ENCODE measurements around the gene WNK1. TPM values are rescaled to one million over a fixed set of nuclear protein-coding genes. Genes with fewer than 3 reads are reported as not detected.

WNK1 gene
- total RNA-seq, 1 experiment from 2014 or later: 183 TPM

DNA sequence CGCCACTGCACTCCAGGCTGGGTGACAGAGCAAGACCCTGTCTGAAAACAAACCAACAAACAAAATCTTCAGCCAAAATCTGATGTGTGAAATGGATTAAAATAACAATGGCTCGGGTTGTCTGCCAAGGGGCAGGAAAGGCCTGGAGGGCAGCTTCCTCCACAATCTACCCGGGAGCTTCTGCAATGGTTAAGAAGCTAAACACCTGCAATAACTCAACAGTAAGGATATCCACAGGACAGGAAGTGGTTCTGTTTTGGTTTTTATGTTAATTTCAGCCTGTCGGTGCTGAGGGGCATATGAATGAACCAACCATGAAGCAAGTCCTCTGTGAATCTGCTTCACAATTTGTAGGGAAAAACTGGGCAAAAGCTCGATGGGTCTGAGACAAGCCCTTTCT, 162.7 kb downstream of the WNK1 start:
- Histone ChIP-seq H3K36me3 (ENCODE audit: insufficient read depth, low read length) (peaks cover 47% of the 10 kb centered on the region), H3K27ac (ENCODE audit: low read length) (no peak overlapping the region), H3K9ac (ENCODE audit: low read length) (no peak overlapping the region), H3K9me2 (replicated peaks; ENCODE audit: insufficient read depth, low read length) (no peaks in the 10 kb centered on the region), H4K20me1 (ENCODE audit: insufficient read depth, low read depth, low read length) (no peaks in the 10 kb centered on the region), H3K79me2 (ENCODE audit: low read length) (peaks cover 11% of the 10 kb centered on the region; the same call in 1 of the 2 replicates), H3K4me3 (ENCODE audit: low read length) (no peak overlapping the region), H2AFZ (ENCODE audit: low read length) (no peak overlapping the region), H3K4me2 (ENCODE audit: low read depth, low read length, poor library complexity, severe bottlenecking) (no peak overlapping the region), H3K9me3 (ENCODE audit: low read length) (no peaks in the 10 kb centered on the region), H3K27me3 (ENCODE audit: low read length) (no peaks in the 10 kb centered on the region), H3K4me1 (ENCODE audit: low read length) (peaks cover 5% of the 10 kb centered on the region)
- DNase-seq: no peak

DNA sequence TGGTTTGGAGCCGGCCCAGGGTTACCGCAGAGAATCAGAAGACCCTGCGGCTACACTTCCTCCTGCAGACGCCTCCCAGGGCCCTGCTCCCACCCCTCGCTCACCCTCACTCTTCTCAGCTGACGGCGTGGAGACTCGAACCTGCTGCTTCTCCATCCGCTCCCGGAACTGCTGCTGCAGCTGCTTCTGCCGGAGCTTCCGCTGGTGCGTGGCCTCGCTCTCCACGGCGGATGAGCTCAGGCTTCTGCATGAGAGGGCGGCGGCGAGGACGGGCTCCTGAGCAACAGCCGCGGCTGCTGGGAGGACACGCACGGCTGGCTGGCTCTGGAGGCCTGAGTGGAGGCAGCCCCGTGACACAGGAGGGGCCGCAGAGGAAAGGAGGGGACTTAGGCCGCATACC, 163.9 kb downstream of the WNK1 start:
- Histone ChIP-seq H3K9ac (ENCODE audit: low read length) (no peak overlapping the region), H2AFZ (ENCODE audit: low read length) (no peak overlapping the region), H4K20me1 (ENCODE audit: insufficient read depth, low read depth, low read length) (no peaks in the 10 kb centered on the region), H3K27me3 (ENCODE audit: low read length) (no peaks in the 10 kb centered on the region), H3K9me2 (replicated peaks; ENCODE audit: insufficient read depth, low read length) (no peaks in the 10 kb centered on the region), H3K4me3 (ENCODE audit: low read length) (no peak overlapping the region), H3K9me3 (ENCODE audit: low read length) (no peaks in the 10 kb centered on the region), H3K4me2 (ENCODE audit: low read depth, low read length, poor library complexity, severe bottlenecking) (no peak overlapping the region), H3K36me3 (ENCODE audit: insufficient read depth, low read length) (peaks cover 37% of the 10 kb centered on the region), H3K4me1 (ENCODE audit: low read length) (no peaks in the 10 kb centered on the region), H3K27ac (ENCODE audit: low read length) (no peak overlapping the region), H3K79me2 (ENCODE audit: low read length) (peaks cover 8% of the 10 kb centered on the region; the same call in 1 of the 2 replicates)
- no peak for DNase-seq

DNA sequence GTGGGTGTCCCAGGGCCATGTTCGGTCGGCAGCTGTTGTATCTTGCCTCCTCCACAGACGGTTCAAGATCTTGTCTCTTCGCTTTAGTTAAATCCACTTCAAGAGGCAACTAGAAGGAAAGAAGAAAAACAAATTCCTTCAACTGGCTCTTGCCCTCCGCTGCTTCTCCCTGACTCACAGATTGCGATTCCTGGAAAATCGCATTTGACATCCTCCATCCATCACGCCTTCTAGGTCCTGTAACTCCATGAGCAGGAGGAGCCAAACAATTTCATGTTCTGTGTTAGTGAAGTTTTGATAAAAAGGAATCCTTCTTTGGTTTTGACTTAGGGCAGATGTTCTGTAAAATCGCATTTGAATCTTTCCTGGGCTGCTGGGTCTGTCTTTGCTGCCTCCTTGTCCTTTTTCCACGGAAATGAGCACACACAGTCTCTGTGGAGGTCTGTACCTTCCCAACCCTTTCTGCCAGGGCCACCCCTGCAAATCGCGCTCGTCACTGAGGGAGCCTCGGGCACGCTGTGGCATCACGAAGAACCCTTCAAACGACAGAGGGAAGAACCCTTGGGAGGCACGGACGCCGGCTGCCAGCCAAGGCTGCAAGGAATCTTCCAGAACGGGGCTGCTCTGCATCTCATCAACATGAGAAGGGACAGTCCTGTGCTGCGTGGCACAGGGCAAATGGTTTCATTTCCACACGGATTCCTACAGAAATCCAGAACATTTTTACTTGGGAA, 164.5 kb downstream of the WNK1 start:
- H3K27ac ChIP-seq (ENCODE audit: low read length): no peak overlapping the region
- H3K27me3 ChIP-seq (ENCODE audit: low read length): no peaks in the 10 kb centered on the region
- no peaks in the 10 kb centered on the region for H3K9me2 ChIP-seq (replicated peaks; ENCODE audit: insufficient read depth, low read length)
- no peak overlapping the region for H3K4me2 ChIP-seq (ENCODE audit: low read depth, low read length, poor library complexity, severe bottlenecking)
- H3K4me3 ChIP-seq (ENCODE audit: low read length): no peak overlapping the region
- H3K4me1 ChIP-seq (ENCODE audit: low read length): no peaks in the 10 kb centered on the region
- no peaks in the 10 kb centered on the region for H4K20me1 ChIP-seq (ENCODE audit: insufficient read depth, low read depth, low read length)
- H3K36me3 ChIP-seq (ENCODE audit: insufficient read depth, low read length): peaks cover 32% of the 10 kb centered on the region
- H3K79me2 ChIP-seq (ENCODE audit: low read length): peaks cover 8% of the 10 kb centered on the region; the same call in 1 of the 2 replicates
- no peak overlapping the region for H2AFZ ChIP-seq (ENCODE audit: low read length)
- no peak overlapping the region for H3K9ac ChIP-seq (ENCODE audit: low read length)
- H3K9me3 ChIP-seq (ENCODE audit: low read length): no peaks in the 10 kb centered on the region
- DNase-seq: no peak

DNA sequence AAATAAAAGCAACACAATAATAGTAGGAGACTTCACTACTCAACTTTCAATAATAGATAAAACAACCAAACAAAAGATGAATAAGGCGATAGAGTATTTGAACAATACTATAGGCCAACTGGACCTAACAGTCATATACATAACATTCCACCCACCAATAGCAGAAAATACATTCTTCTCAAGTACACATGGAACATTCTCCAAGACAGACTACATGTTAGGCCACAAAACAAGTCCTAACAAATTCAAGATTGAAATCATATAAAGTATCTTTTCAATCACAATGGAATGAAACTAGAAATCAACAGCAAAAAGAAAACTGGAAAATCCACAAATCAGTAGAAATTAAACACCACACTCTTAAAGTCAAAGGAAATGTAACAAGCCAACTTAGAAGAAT, 168.3 kb downstream of the WNK1 start:
- Histone ChIP-seq H3K79me2 (ENCODE audit: low read length) (peaks cover 4% of the 10 kb centered on the region; the same call in 1 of the 2 replicates), H3K9me3 (ENCODE audit: low read length) (no peaks in the 10 kb centered on the region), H3K9me2 (replicated peaks; ENCODE audit: insufficient read depth, low read length) (no peaks in the 10 kb centered on the region), H2AFZ (ENCODE audit: low read length) (no peak overlapping the region), H3K27me3 (ENCODE audit: low read length) (no peaks in the 10 kb centered on the region), H3K4me1 (ENCODE audit: low read length) (no peaks in the 10 kb centered on the region), H4K20me1 (ENCODE audit: insufficient read depth, low read depth, low read length) (no peaks in the 10 kb centered on the region), H3K4me2 (ENCODE audit: low read depth, low read length, poor library complexity, severe bottlenecking) (no peak overlapping the region), H3K4me3 (ENCODE audit: low read length) (no peak overlapping the region), H3K27ac (ENCODE audit: low read length) (no peak overlapping the region), H3K9ac (ENCODE audit: low read length) (no peak overlapping the region), H3K36me3 (ENCODE audit: insufficient read depth, low read length) (peaks cover 14% of the 10 kb centered on the region)
- no peak for DNase-seq

DNA sequence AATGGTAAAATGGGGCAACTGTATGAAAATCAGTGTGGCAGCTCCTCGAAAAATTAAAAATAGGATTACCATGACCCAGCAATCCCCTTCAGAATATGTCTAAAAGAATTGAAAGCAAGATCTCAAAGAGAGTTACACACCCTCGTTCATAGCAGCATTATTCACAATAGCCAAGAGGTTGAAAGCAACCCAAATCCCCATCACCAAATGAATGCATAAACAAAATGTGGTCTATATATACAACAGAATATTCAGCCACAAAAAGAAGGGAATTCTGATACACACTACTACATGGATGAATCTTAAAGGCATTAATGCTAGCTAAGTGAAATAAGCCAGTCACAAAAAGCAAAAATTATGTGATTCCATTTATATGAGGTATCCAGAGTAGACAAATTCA, 169.9 kb downstream of the WNK1 start:
- peaks cover 4% of the 10 kb centered on the region; the same call in 1 of the 2 replicates for H3K79me2 ChIP-seq (ENCODE audit: low read length)
- no peak overlapping the region for H3K9ac ChIP-seq (ENCODE audit: low read length)
- no peak overlapping the region for H3K27ac ChIP-seq (ENCODE audit: low read length)
- no peak overlapping the region for H3K4me2 ChIP-seq (ENCODE audit: low read depth, low read length, poor library complexity, severe bottlenecking)
- no peaks in the 10 kb centered on the region for H4K20me1 ChIP-seq (ENCODE audit: insufficient read depth, low read depth, low read length)
- no peaks in the 10 kb centered on the region for H3K4me1 ChIP-seq (ENCODE audit: low read length)
- DNase-seq: no peak
- H3K27me3 ChIP-seq (ENCODE audit: low read length): no peaks in the 10 kb centered on the region
- no peaks in the 10 kb centered on the region for H3K9me3 ChIP-seq (ENCODE audit: low read length)
- H3K9me2 ChIP-seq (replicated peaks; ENCODE audit: insufficient read depth, low read length): no peaks in the 10 kb centered on the region
- H3K36me3 ChIP-seq (ENCODE audit: insufficient read depth, low read length): peaks cover 11% of the 10 kb centered on the region
- no peak overlapping the region for H2AFZ ChIP-seq (ENCODE audit: low read length)
- H3K4me3 ChIP-seq (ENCODE audit: low read length): no peak overlapping the region

DNA sequence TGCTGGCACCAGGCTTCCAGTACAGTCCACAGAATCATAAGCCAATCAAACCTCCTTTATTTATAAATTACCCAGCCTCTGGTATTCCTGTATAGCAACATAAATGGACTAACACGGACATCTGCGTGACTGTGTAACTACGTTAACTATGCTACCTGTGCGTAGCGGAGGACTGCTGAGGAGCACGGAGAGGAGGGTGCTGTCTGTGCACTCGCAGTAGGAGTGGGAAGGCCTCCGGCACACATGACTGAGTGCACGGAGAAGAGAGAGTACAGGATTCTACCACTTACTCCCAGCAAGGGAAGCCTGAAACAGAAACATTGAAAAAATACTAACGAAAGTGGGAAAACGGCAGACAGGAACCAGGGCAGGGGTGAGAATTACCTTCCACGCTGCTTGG, 174.3 kb downstream of the WNK1 start:
- Histone ChIP-seq H3K27ac (ENCODE audit: low read length) (no peak overlapping the region), H4K20me1 (ENCODE audit: insufficient read depth, low read depth, low read length) (no peaks in the 10 kb centered on the region), H3K9me3 (ENCODE audit: low read length) (no peaks in the 10 kb centered on the region), H3K4me3 (ENCODE audit: low read length) (no peak overlapping the region), H3K4me1 (ENCODE audit: low read length) (no peaks in the 10 kb centered on the region), H2AFZ (ENCODE audit: low read length) (no peak overlapping the region), H3K9ac (ENCODE audit: low read length) (no peak overlapping the region), H3K9me2 (replicated peaks; ENCODE audit: insufficient read depth, low read length) (no peaks in the 10 kb centered on the region), H3K36me3 (ENCODE audit: insufficient read depth, low read length) (peaks cover 16% of the 10 kb centered on the region; the same call in 1 of the 2 replicates), H3K79me2 (ENCODE audit: low read length) (no peaks in the 10 kb centered on the region), H3K4me2 (ENCODE audit: low read depth, low read length, poor library complexity, severe bottlenecking) (no peak overlapping the region), H3K27me3 (ENCODE audit: low read length) (no peaks in the 10 kb centered on the region)
- no peak for DNase-seq

DNA sequence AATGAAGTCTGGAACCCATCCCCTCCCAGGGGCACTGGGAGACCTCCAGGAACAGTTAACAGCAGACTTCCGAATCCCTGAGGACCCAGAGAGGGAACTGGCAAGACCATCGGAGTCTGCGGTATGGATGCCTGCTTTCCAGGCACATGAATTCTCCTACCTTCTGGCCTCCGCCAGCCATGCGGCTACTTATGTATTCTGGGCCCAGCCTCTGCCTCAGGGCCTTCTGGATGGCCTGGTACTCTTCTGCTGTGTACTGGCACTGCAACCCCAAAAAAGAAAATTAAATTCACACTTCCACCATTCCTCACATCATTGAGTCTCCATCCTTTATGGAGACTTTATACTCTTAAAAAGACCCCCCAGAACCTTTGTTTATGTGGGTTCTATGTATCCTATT, 178.7 kb downstream of the WNK1 start:
- Histone ChIP-seq H3K9me3 (ENCODE audit: low read length) (no peaks in the 10 kb centered on the region), H3K27ac (ENCODE audit: low read length) (no peak overlapping the region), H3K4me1 (ENCODE audit: low read length) (no peaks in the 10 kb centered on the region), H3K4me3 (ENCODE audit: low read length) (no peak overlapping the region), H3K79me2 (ENCODE audit: low read length) (no peaks in the 10 kb centered on the region), H3K36me3 (ENCODE audit: insufficient read depth, low read length) (peaks cover 14% of the 10 kb centered on the region; the same call in 1 of the 2 replicates), H3K9ac (ENCODE audit: low read length) (no peak overlapping the region), H4K20me1 (ENCODE audit: insufficient read depth, low read depth, low read length) (no peaks in the 10 kb centered on the region), H3K27me3 (ENCODE audit: low read length) (no peaks in the 10 kb centered on the region), H3K4me2 (ENCODE audit: low read depth, low read length, poor library complexity, severe bottlenecking) (no peak overlapping the region), H2AFZ (ENCODE audit: low read length) (no peak overlapping the region), H3K9me2 (replicated peaks; ENCODE audit: insufficient read depth, low read length) (no peaks in the 10 kb centered on the region)
- no peak for DNase-seq

DNA sequence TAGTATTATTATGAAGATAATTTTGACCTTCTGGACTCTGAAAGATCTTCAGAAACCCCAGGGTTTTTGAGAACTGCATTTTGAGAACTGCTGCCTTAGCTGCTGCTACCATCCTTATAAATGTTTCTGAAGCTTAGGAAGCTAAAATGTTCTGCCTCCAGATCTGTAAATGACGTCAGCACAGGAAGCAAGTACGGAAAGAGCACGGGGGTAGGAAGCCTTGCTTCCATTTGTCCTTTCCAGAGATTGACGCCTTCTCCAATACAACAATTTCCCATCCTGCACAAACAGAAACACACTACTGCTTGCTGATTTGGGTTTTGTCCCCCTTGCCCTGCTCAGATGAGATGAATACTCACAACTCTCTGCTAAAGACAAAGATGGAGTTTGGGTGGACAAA, 179.2 kb downstream of the WNK1 start:
- Histone ChIP-seq H3K4me1 (ENCODE audit: low read length) (no peaks in the 10 kb centered on the region), H4K20me1 (ENCODE audit: insufficient read depth, low read depth, low read length) (no peaks in the 10 kb centered on the region), H3K27me3 (ENCODE audit: low read length) (no peaks in the 10 kb centered on the region), H3K9me3 (ENCODE audit: low read length) (no peaks in the 10 kb centered on the region), H3K4me3 (ENCODE audit: low read length) (no peak overlapping the region), H3K9me2 (replicated peaks; ENCODE audit: insufficient read depth, low read length) (no peaks in the 10 kb centered on the region), H3K4me2 (ENCODE audit: low read depth, low read length, poor library complexity, severe bottlenecking) (no peak overlapping the region), H3K9ac (ENCODE audit: low read length) (no peak overlapping the region), H3K79me2 (ENCODE audit: low read length) (peaks cover 1% of the 10 kb centered on the region; the same call in 1 of the 2 replicates), H3K27ac (ENCODE audit: low read length) (no peak overlapping the region), H3K36me3 (ENCODE audit: insufficient read depth, low read length) (peaks cover 12% of the 10 kb centered on the region; the same call in 1 of the 2 replicates), H2AFZ (ENCODE audit: low read length) (no peak overlapping the region)
- no peak for DNase-seq

All from Karpas-422 (cell line).